HG03432 (cell line): ENCODE results near the gene KRT82.

Experiments used
- ATAC-seq: cut with Tn5 transposase; IDR thresholded peaks from one replicate; pipeline ENCODE4 v1.9.1; 2021; ENCODE audit warnings: mild to moderate bottlenecking, moderate library complexity; ENCODE audit not compliant: unreplicated experiment

The KRT82 gene

GRCh38 chr12:52389313-52390207, 16.6 kb downstream of the KRT82 start:
- ATAC-seq: no peak

GRCh38 chr12:52387859-52388258, 18.3 kb downstream of the KRT82 start:
- ATAC-seq: no peak

- ATAC-seq: no peak
Measured at GRCh38 chr12:52385226-52385702, 20.9 kb downstream of the KRT82 start, which contains the start of gene KRT84. TSS of gene KRT84 (minus strand) at chr12:52385652. CDS start at chr12:52385585, 67 bp downstream.

- no peak for ATAC-seq
Measured at GRCh38 chr12:52383331-52383730, 22.8 kb downstream of the KRT82 start.

GRCh38 chr12:52382854-52383253, 23.3 kb downstream of the KRT82 start:
- no peak for ATAC-seq

- no peak for ATAC-seq
Measured at GRCh38 chr12:52381206-52381605, 24.9 kb downstream of the KRT82 start.

- no peak for ATAC-seq
Measured at GRCh38 chr12:52380271-52380694, 25.9 kb downstream of the KRT82 start.

- ATAC-seq: no peak
Measured at GRCh38 chr12:52379536-52379935, 26.6 kb downstream of the KRT82 start.

- ATAC-seq: no peak
Measured at GRCh38 chr12:52378091-52378490, 28.0 kb downstream of the KRT82 start.

- ATAC-seq: no peak
Measured at GRCh38 chr12:52377266-52377665, 28.9 kb downstream of the KRT82 start.

- no peak for ATAC-seq
Measured at GRCh38 chr12:52372216-52373154, 33.6 kb downstream of the KRT82 start.

- ATAC-seq: no peak
Measured at GRCh38 chr12:52371716-52372115, 34.4 kb downstream of the KRT82 start.

- no peak for ATAC-seq
Measured at GRCh38 chr12:52370926-52371608, 35.1 kb downstream of the KRT82 start.

- no peak for ATAC-seq
Measured at GRCh38 chr12:52369809-52370208, 36.3 kb downstream of the KRT82 start.

GRCh38 chr12:52369211-52369610, 36.9 kb downstream of the KRT82 start:
- ATAC-seq: no peak

- no peak for ATAC-seq
Measured at GRCh38 chr12:52368508-52368907, 37.6 kb downstream of the KRT82 start.

GRCh38 chr12:52367876-52368275, 38.3 kb downstream of the KRT82 start:
- no peak for ATAC-seq

GRCh38 chr12:52366738-52367485, 39.2 kb downstream of the KRT82 start, which contains the start of gene KRT85:
TSS of gene KRT85 (minus strand) at chr12:52367481. CDS start at chr12:52367405, 76 bp downstream.
- ATAC-seq: no peak

- no peak for ATAC-seq
Measured at GRCh38 chr12:52364901-52365489, 41.1 kb downstream of the KRT82 start.

GRCh38 chr12:52364061-52364460, 42.1 kb downstream of the KRT82 start:
- ATAC-seq: no peak
